Activated CD8-positive, alpha-beta memory T cell treated with anti-CD3 and anti-CD28 coated beads, Interleukin-2, amount 50 U/mL, for 1 hour (primary cell): ENCODE measurements around the gene AIM2.
"Not testable (repeated sequence)": the region's sequence is repeated elsewhere in the genome, so short reads cannot be mapped to it uniquely, and the experiment has no call there.

Experiments
- DNase-seq: peaks from one replicate; pipeline ENCODE4 v3.0.0-alpha.2; 2020; ENCODE audit errors: extremely low read depth

The AIM2 gene

GRCh38 chr1:159076438-159077119 is at the start of gene AIM2:
TSS of gene AIM2 (minus strand) at chr1:159076766. CDS start at chr1:159073499, 3,267 bp downstream.
- DNase-seq: peak; percentile 29

GRCh38 chr1:159123587-159123986 is 47.0 kb upstream of the AIM2 start:
- no peak for DNase-seq

GRCh38 chr1:159122005-159122621 is 45.5 kb upstream of the AIM2 start:
- DNase-seq: no peak

GRCh38 chr1:159121526-159121925 is 45.0 kb upstream of the AIM2 start:
- no peak for DNase-seq

GRCh38 chr1:159120317-159120716 is 43.8 kb upstream of the AIM2 start:
- DNase-seq: no peak

- DNase-seq: no peak
Measured at GRCh38 chr1:159113596-159114433, 37.2 kb upstream of the AIM2 start.

- DNase-seq: not testable (repeated sequence)
Measured at GRCh38 chr1:159103021-159103420, 26.5 kb upstream of the AIM2 start.

- no peak for DNase-seq
Measured at GRCh38 chr1:159100589-159100988, 24.0 kb upstream of the AIM2 start.

GRCh38 chr1:159098596-159098995 is 22.0 kb upstream of the AIM2 start:
- DNase-seq: no peak

GRCh38 chr1:159092036-159092760 is 15.6 kb upstream of the AIM2 start:
- no peak for DNase-seq

- DNase-seq: no peak
Measured at GRCh38 chr1:159091607-159092031, 15.1 kb upstream of the AIM2 start.

GRCh38 chr1:159091180-159091560 is 14.6 kb upstream of the AIM2 start:
- no peak for DNase-seq

GRCh38 chr1:159090286-159091179 is 14.0 kb upstream of the AIM2 start:
- DNase-seq: no peak

- peak; percentile 4 for DNase-seq
Measured at GRCh38 chr1:159089184-159089791, 12.7 kb upstream of the AIM2 start.

GRCh38 chr1:159088546-159089183 is 12.1 kb upstream of the AIM2 start:
- DNase-seq: no peak

- no peak for DNase-seq
Measured at GRCh38 chr1:159088050-159088449, 11.5 kb upstream of the AIM2 start.

- DNase-seq: no peak
Measured at GRCh38 chr1:159084867-159085266, 8.3 kb upstream of the AIM2 start.

GRCh38 chr1:159084152-159084551 is 7.6 kb upstream of the AIM2 start:
- DNase-seq: no peak

GRCh38 chr1:159083013-159083412 is 6.4 kb upstream of the AIM2 start:
- no peak for DNase-seq

GRCh38 chr1:159081626-159082025 is 5.1 kb upstream of the AIM2 start:
- DNase-seq: no peak
